ENCODE results near the gene EFCAB13.

The EFCAB13 gene

DNA sequence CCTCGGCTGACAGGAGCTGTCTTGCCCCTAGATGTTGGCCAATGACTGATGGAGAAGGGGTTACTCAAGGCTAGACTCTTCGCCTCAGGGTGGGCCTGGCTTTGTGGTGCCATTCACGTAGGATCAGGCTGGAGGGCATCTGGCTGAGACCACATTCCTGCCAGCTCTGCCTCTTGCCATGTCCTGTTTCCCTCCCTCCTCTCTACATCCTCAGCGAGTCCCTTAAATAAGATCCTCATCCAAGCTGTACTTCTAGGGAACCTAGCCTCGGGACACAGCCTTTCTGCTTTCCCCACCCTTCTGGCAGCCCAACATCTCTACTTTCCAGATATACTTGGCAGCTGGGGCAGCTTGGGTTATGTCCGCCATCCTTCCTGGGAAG lies 27.9 kb upstream of the EFCAB13 start:
- no peak for DNase-seq

GRCh38 chr17:47297661-47298400 lies 25.9 kb upstream of the EFCAB13 start:
- DNase-seq = no peak

GRCh38 chr17:47298712-47299111 lies 25.0 kb upstream of the EFCAB13 start:
- no peak for DNase-seq

GRCh38 chr17:47299239-47299910 lies 24.4 kb upstream of the EFCAB13 start:
- DNase-seq = no peak

DNA sequence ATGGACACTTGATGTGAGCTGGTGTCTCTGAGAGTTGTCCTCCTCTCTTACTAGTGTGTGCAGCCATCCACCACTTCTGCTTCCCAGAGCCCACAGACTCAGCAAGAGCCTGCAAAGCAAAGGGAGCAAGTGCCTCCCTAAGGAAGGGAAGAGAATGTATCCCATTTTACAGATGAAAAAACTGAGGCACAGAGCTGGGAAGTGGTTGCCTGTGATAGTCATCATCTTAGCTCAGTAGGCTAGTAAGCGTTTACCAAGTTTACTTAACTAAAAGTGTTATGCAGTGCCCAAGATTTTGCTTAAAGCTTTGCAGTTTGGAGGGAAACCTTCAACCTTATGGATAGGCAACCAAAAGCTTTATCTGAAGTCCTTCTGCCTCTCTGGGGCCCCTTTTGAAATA lies 23.0 kb upstream of the EFCAB13 start:
- no peak for DNase-seq

GRCh38 chr17:47301161-47301560 lies 22.6 kb upstream of the EFCAB13 start:
- DNase-seq = no peak

GRCh38 chr17:47301831-47302230 lies 21.9 kb upstream of the EFCAB13 start:
- no peak for DNase-seq

- DNase-seq = no peak
Observed at GRCh38 chr17:47304186-47304585, 19.6 kb upstream of the EFCAB13 start.

- DNase-seq = no peak
Observed at GRCh38 chr17:47305302-47305923, 18.3 kb upstream of the EFCAB13 start.

- DNase-seq = peak; percentile 94
Observed at GRCh38 chr17:47310186-47310733, 13.5 kb upstream of the EFCAB13 start.

- DNase-seq = no peak
Observed at GRCh38 chr17:47311420-47311819, 12.3 kb upstream of the EFCAB13 start.

- DNase-seq = peak; percentile 67
Observed at GRCh38 chr17:47315451-47316266, 8.1 kb upstream of the EFCAB13 start.

DNA sequence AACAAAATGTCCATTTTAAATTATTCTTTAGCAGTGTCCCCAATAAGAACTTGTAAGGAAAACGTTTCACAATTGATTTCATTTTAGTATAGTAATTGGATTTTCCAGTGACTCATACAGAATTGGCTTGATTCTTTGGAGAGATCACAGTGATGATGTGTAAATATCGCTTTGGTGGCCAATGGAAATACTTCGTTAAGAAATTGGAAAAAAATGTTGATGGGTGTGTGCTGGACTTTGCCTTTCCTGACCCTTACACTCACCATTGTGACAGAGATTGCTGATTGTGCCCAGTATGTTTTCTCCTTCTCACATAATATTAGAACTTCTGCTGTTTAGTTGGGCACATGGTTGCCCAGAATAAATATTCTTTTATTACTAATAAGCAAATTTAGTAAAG lies 7.4 kb upstream of the EFCAB13 start:
- no peak for DNase-seq

DNA sequence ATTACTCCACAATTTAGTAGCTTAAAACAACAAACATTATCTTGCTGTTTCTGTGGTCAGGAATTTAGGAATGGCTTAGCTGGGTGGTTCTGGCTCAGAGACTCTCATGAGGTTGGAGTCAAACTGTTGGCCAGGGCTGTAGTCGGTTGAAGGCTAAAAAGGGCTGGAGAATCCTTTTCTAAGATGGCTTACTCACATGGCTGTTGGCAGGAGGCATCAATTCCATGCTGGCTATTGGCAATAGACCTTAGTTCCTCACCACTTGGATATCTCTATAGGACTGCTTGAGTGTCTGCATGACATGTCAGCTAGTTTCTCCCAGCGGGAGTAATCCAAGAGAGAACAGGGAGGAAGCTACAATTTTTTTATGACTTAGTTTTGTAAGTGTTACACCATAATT lies 6.6 kb upstream of the EFCAB13 start:
- DNase-seq = no peak

- no peak for DNase-seq
Observed at GRCh38 chr17:47318197-47318918, 5.4 kb upstream of the EFCAB13 start.

DNA sequence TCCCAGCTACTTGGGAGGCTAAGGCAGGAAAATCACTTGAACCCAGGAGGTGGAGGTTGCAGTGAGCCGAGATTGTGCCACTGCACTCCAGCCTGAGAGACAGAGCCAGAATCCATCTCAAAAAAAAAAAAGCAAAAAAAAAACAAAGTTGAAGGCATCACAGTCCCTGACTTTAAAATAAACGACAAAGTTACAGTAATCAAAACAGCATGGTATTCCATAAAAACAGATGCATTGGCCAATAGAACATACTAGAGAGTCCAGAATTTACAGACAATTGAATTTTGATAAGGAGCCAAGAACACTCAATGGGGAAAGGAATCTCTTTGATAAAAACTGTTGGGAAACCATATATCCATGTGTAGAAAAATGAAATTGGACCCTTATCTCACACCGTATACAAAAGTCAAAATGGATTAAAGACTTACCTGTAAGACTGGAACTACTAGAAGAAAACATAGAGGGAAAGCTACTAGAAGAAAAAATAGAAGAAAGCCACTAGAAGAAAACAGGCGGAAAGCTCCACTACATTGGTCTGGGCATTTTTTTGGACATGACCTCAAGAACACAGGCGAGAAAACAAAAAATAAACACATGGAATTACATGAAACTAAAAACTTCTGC lies 2.8 kb upstream of the EFCAB13 start:
- DNase-seq = no peak

GRCh38 chr17:47324224-47325020 lies 667 bp downstream of the EFCAB13 start:
- DNase-seq = peak; percentile 81

DNA sequence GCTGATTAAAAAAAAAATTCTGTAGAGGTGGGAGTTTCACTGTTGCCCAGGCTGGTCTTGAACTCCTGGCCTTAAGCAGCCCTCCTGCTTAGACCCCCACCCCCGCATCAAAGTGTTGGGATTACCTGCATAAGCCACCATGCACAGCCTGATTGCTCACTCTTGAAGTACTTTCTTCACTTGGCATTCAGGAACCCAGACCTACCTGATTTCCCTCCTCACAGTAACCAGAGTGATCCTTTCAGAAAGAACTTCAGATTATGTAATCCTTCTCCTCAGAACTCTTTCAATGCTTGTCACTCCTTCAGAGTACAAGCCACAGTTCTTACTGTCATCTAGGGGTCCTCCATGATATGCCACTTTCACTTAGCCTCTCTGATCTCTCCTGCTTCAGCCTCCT lies 1.4 kb downstream of the EFCAB13 start:
- no peak for DNase-seq

- DNase-seq = no peak
Observed at GRCh38 chr17:47330548-47330947, 6.8 kb downstream of the EFCAB13 start.

DNA sequence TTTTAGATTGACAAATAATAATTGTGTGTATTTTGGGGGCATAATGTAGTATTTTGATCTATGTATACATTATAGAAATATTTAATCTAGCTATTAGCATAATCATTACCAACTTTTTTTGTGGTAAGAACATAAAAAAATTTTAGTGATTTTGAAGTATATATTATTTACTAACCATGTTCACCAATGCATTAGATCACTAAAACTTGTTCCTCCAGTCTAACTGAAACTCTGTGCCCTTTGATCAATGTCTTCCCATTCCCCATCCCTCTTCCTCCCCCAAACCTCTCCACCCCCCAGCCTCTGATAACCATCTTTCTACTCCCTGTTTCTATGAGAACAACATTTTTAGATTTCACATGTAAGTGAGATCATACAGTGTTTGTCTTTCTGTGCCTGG lies 8.5 kb downstream of the EFCAB13 start:
- DNase-seq = no peak

Measured in NCI-H146 (cell line).